GM12875 (cell line): ENCODE results near the gene DNAJC17.
A peak's percentile ranks its signal among the peaks of the same experiment; 100 is the strongest.

ENCODE experiments used
- H3K4me3 ChIP-seq: one replicate; pipeline ENCODE4 v1.5.1; 2011; ENCODE audit warnings: low read depth, low read length, control low read depth
- CTCF ChIP-seq: IDR thresholded peaks from 2 replicates; pipeline ENCODE4 v1.5.1; 2011; ENCODE audit warnings: low read depth, mild to moderate bottlenecking, control low read depth, inconsistent platforms, low read length, moderate library complexity, borderline replicate concordance; ENCODE audit not compliant: insufficient read depth

Gene DNAJC17

DNA sequence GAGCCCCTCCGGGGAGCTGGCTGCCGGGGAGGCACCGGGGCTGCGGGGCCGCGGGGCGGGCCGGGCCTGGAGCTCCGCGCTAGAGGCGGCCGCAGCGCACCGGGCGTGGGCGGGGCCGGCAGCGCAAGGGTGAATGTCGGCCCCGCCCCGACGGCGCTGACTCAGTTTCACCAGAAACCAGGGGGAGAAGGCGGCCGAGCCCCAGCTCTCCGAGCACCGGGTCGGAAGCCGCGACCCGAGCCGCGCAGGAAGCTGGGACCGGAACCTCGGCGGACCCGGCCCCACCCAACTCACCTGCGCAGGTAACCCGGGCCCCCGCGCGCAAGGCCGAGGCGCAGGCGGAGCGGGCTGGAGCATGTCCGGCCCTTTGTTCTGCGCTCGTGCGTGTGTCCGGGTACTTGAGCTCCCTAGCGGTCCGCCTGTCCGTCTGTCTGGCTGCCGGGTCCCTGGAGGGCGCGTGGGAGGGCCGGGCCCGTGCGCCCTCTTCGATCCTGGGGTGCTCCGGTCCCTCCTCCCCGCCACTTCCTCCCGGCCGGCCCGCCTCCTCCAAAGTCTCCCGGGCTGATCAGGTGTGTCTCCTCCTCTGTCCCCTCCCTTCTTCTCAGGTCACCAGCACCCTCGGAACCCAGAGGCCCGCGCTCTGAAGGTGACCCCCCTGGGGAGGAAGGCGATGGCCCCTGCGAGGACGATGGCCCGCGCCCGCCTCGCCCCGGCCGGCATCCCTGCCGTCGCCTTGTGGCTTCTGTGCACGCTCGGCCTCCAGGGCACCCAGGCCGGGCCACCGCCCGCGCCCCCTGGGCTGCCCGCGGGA is 36.8 kb upstream of the DNAJC17 start, which contains the start of gene SPINT1:
TSS of gene SPINT1 (plus strand) at position 164 of the 811 bp plus-strand sequence. CDS start at position 671, 507 bp downstream.
- H3K4me3 ChIP-seq = peak within 1 kb of the TSS; percentile 69
- no peak for TF ChIP-seq CTCF

DNA sequence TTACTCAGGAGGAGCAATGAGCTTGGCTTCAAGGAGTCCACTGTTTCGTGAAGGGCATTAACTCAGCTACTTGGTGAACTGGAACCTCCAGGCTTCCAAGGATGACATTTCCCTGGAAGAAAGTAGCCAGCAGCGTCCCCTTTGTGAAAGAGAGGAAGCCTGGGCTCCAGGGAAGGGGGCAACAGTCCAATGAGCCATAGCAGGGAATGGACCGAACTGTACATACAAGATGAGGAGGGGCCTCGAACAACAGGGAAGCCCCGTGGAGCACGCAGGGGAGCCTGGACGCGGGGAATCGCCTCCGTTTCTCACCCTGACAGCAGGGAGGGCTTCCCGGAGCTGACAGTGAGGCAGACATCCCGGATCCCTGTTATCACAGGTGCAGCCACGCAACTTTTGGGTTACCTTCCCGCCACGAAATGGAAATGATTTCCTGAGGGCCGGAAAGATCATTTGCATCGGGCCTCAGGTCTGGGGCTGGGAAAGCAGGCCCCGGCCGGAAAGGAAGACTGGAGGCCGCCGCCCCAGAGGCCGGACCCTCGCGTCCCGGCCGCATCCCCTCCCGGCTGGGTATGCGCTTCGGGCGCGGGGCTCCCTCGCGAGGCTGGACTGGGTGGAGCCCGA is 36.1 kb upstream of the DNAJC17 start:
- peak overlapping the region; percentile 11 for H3K4me3 ChIP-seq
- TF ChIP-seq CTCF = no peak

DNA sequence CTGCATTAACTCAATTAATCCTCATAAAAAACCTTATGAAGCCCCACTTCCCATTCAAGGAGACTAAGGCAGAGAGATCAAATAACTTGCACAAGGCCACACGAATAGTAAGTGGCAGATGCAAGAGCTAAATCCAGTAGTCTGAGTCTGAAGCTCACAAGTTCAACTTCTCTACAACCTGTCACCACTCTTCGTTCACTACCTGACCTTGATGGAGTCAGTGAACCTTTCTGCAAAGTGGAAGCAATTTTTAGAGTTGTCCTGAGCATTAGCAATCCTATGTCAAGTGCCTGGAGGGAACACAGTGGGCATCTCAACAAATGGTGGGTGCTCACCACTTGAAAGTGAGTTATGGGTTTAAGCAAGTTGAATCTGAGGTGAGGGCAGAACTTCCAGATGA is 34.5 kb upstream of the DNAJC17 start:
- H3K4me3 ChIP-seq = no peak overlapping the region
- no peak for TF ChIP-seq CTCF

DNA sequence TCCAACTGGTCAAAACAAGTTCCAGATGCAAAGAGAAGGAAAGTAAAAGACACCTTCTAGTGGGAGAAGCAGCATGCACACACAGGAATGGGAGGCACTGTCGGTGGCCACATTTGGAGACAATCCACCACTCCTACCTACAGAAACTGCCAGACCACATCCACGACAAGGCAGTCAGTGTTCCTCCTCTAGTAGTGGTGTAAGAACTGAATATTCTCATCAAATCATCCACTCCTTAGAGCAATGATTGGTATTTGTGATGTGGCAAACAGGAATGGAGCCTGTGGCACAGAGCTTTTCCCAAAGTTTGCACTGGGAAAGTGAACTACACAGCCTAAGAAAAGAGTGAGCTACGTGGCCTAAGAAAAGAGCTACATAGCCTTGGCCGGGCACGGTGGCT is 31.5 kb upstream of the DNAJC17 start:
- TF ChIP-seq CTCF = no peak
- H3K4me3 ChIP-seq = no peak overlapping the region

GRCh38 chr15:40836020-40836419 is 28.7 kb upstream of the DNAJC17 start:
- no peak for TF ChIP-seq CTCF

DNA sequence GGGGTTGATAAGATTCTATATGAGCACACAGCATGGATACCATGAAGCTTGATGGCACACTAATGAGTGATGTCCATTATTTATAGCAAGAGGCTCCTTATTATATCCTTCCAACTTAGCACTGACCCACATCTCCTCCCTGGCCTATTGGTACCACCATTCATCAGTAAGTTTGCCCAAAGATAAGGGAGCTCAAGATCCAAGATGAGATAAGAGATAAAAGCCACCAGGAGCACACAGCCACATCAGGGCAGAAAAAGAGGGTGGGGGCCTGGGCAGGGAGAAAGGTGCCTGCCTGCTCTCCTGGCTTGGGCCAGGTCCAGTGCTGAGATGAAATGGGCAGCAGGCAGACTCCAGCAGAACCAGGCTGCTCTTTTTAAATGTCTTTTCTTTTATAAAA is 25.6 kb upstream of the DNAJC17 start:
- H3K4me3 ChIP-seq = no peak overlapping the region
- no peak for TF ChIP-seq CTCF

More at GRCh38 chr15:40836020-40836419, 28.7 kb upstream of the DNAJC17 start:
- H3K4me3 ChIP-seq = no peak overlapping the region

DNA sequence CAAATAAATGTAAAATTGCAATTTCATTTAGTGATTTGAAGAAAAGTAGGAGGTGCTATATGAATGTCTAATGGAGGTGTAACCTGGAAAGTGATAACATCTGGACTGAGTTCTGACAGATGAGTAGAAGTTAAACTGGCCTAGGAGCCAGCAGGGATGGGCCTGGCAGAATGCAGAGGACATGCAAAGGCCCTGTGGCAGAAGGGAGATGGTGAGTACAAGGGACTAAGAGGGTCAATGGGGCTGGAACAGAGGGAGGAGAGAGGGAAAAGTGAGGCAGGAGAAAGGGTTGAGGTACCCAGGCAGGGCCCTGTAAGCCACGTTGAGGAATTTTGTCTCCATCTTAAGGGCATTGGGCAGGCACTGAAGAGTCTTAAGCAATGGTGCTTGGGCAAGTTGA is 24.6 kb upstream of the DNAJC17 start:
- TF ChIP-seq CTCF = no peak
- H3K4me3 ChIP-seq = no peak overlapping the region
